GM12801 (cell line): ENCODE data around the gene PHACTR1.

Source experiments
- CTCF ChIP-seq: IDR thresholded peaks from one replicate; pipeline ENCODE4 v1.5.1; 2011; ENCODE audit warnings: control low read depth; ENCODE audit not compliant: insufficient read length; ENCODE audit errors: extremely low read depth

The PHACTR1 gene

GRCh38 chr6:13113981-13114593, 397.5 kb downstream of the PHACTR1 start:
- no peak for TF ChIP-seq CTCF

GRCh38 chr6:13116155-13116554, 399.6 kb downstream of the PHACTR1 start:
- no peak for TF ChIP-seq CTCF

GRCh38 chr6:13117570-13117969, 401.0 kb downstream of the PHACTR1 start:
- TF ChIP-seq CTCF = no peak

- TF ChIP-seq CTCF = no peak
Measured at GRCh38 chr6:13119549-13119948, 403.0 kb downstream of the PHACTR1 start.

- TF ChIP-seq CTCF = no peak
Measured at GRCh38 chr6:13120483-13121482, 404.2 kb downstream of the PHACTR1 start.

GRCh38 chr6:13124131-13124530, 407.6 kb downstream of the PHACTR1 start:
- TF ChIP-seq CTCF = no peak

- TF ChIP-seq CTCF = no peak
Measured at GRCh38 chr6:13125841-13126240, 409.3 kb downstream of the PHACTR1 start.
